ENCODE measurements around the gene PTPN1. TPM values are rescaled to one million over a fixed set of nuclear protein-coding genes. Genes with fewer than 3 reads are reported as not detected.
A peak's percentile ranks its signal among the peaks of the same experiment; 100 is the strongest.

The PTPN1 gene
- total RNA-seq, result 10 to 100 TPM; 62.5 to 74.7 TPM

GRCh38 chr20:50509923-50510705, at the start of gene PTPN1:
Gene PTPN1, plus strand, starts transcription at chr20:50510383. Its CDS starts 145 bp downstream, at chr20:50510528.
- DNase-seq, result peak; percentile 99
- no peaks in the 10 kb centered on the region for H3K27me3 Mint-ChIP-seq
- peaks cover 41% of the 10 kb centered on the region for H3K4me1 Mint-ChIP-seq
- peak; percentile 90 for ATAC-seq
- H3K4me3 Mint-ChIP-seq, result peak within 1 kb of the TSS; percentile 95
- peak within 1 kb of the TSS; percentile 81 for H3K27ac Mint-ChIP-seq
- H3K36me3 Mint-ChIP-seq, result peaks cover 22% of the 10 kb centered on the region
- no peaks in the 10 kb centered on the region for H3K9me3 Mint-ChIP-seq (ENCODE audit: low read depth)
- CTCF ChIA-PET, result interaction anchor here (1.0 to 6.8 kb wide), 15 partner anchors 7 to 331 kb away, joined by 3 to 40 read pairs (median 5); partner anchors contain the start of gene CEBPB

- peaks cover 27% of the 10 kb centered on the region for H3K27me3 Mint-ChIP-seq
- peak; percentile 88 for ATAC-seq
- no peak overlapping the region for H3K4me3 Mint-ChIP-seq
- DNase-seq, result peak; percentile 87
- H3K9me3 Mint-ChIP-seq (ENCODE audit: low read depth), result no peaks in the 10 kb centered on the region
- H3K36me3 Mint-ChIP-seq, result no peaks in the 10 kb centered on the region
- peaks cover 24% of the 10 kb centered on the region for H3K4me1 Mint-ChIP-seq
- CTCF ChIA-PET, result interaction anchor here (0.7 to 9.0 kb wide), 10 partner anchors 10 to 368 kb away, joined by 3 to 154 read pairs (median 4); partner anchors contain the start of gene CEBPB
- H3K27ac Mint-ChIP-seq, result no peak overlapping the region
Observed at GRCh38 chr20:50460608-50461267, 49.4 kb upstream of the PTPN1 start.

- Mint-ChIP-seq H3K4me1 (peaks cover 16% of the 10 kb centered on the region), H3K36me3 (no peaks in the 10 kb centered on the region), H3K4me3 (no peak overlapping the region), H3K27ac (no peak overlapping the region), H3K9me3 (ENCODE audit: low read depth) (no peaks in the 10 kb centered on the region), H3K27me3 (peaks cover 24% of the 10 kb centered on the region)
- no peak for ATAC-seq
- DNase-seq, result no peak
- CTCF ChIA-PET, result interaction anchor here (0.6 to 9.0 kb wide), 11 partner anchors 10 to 342 kb away, joined by 3 to 154 read pairs (median 5); partner anchors contain the start of gene CEBPB
Observed at GRCh38 chr20:50462093-50462690, 48.0 kb upstream of the PTPN1 start.

GRCh38 chr20:50464026-50464724, 46.0 kb upstream of the PTPN1 start:
- Mint-ChIP-seq H3K4me1 (peaks cover 16% of the 10 kb centered on the region), H3K36me3 (no peaks in the 10 kb centered on the region), H3K9me3 (ENCODE audit: low read depth) (no peaks in the 10 kb centered on the region), H3K27ac (no peak overlapping the region), H3K27me3 (peaks cover 15% of the 10 kb centered on the region), H3K4me3 (peak overlapping the region; percentile 19)
- DNase-seq (peak; percentile 75), ATAC-seq (peak; percentile 82)
- CTCF ChIA-PET, result interaction anchor here (0.5 to 9.0 kb wide), 36 partner anchors 8 to 348 kb away, joined by 3 to 154 read pairs (median 4); partner anchors contain the start of gene CEBPB

GRCh38 chr20:50464725-50465650, 45.2 kb upstream of the PTPN1 start:
- no peak for ATAC-seq
- no peaks in the 10 kb centered on the region for H3K9me3 Mint-ChIP-seq (ENCODE audit: low read depth)
- CTCF ChIA-PET, result interaction anchor here (0.7 to 9.0 kb wide), 23 partner anchors 8 to 295 kb away, joined by 3 to 154 read pairs (median 5); partner anchors contain the start of gene CEBPB
- peaks cover 16% of the 10 kb centered on the region for H3K4me1 Mint-ChIP-seq
- H3K27me3 Mint-ChIP-seq, result peaks cover 10% of the 10 kb centered on the region
- no peaks in the 10 kb centered on the region for H3K36me3 Mint-ChIP-seq
- no peak for DNase-seq
- no peak overlapping the region for H3K27ac Mint-ChIP-seq
- no peak overlapping the region for H3K4me3 Mint-ChIP-seq

GRCh38 chr20:50467174-50467573, 43.0 kb upstream of the PTPN1 start:
- Mint-ChIP-seq H3K27me3 (peaks cover 3% of the 10 kb centered on the region), H3K9me3 (ENCODE audit: low read depth) (no peaks in the 10 kb centered on the region), H3K4me3 (no peak overlapping the region), H3K4me1 (peaks cover 27% of the 10 kb centered on the region), H3K27ac (no peak overlapping the region), H3K36me3 (no peaks in the 10 kb centered on the region)
- ATAC-seq (no peak), DNase-seq (no peak)
- CTCF ChIA-PET, result interaction anchor here (1.3 to 9.0 kb wide), 4 partner anchors 94 to 281 kb away, joined by 3 to 154 read pairs (median 4); partner anchors contain the start of gene CEBPB

GRCh38 chr20:50467718-50468356, 42.3 kb upstream of the PTPN1 start:
- Mint-ChIP-seq H3K4me3 (no peak overlapping the region), H3K27me3 (no peaks in the 10 kb centered on the region), H3K27ac (no peak overlapping the region), H3K36me3 (no peaks in the 10 kb centered on the region), H3K4me1 (peaks cover 32% of the 10 kb centered on the region), H3K9me3 (ENCODE audit: low read depth) (no peaks in the 10 kb centered on the region)
- CTCF ChIA-PET, result interaction anchor here (1.2 to 9.0 kb wide), 6 partner anchors 11 to 396 kb away, joined by 3 to 154 read pairs (median 4); partner anchors contain the start of gene CEBPB
- DNase-seq (peak; percentile 57), ATAC-seq (peak; percentile 44)

GRCh38 chr20:50468378-50468798, 41.8 kb upstream of the PTPN1 start:
- Mint-ChIP-seq H3K27me3 (no peaks in the 10 kb centered on the region), H3K4me1 (peaks cover 38% of the 10 kb centered on the region), H3K36me3 (no peaks in the 10 kb centered on the region), H3K27ac (no peak overlapping the region), H3K4me3 (no peak overlapping the region), H3K9me3 (ENCODE audit: low read depth) (no peaks in the 10 kb centered on the region)
- DNase-seq, result no peak
- CTCF ChIA-PET, result interaction anchor here (1.2 to 9.0 kb wide), 6 partner anchors 10 to 397 kb away, joined by 3 to 154 read pairs (median 4); partner anchors contain the start of gene CEBPB
- ATAC-seq, result no peak

- no peaks in the 10 kb centered on the region for H3K27me3 Mint-ChIP-seq
- DNase-seq, result no peak
- H3K36me3 Mint-ChIP-seq, result no peaks in the 10 kb centered on the region
- H3K4me1 Mint-ChIP-seq, result peaks cover 35% of the 10 kb centered on the region
- no peak for ATAC-seq
- H3K4me3 Mint-ChIP-seq, result no peak overlapping the region
- CTCF ChIA-PET, result interaction anchor here (1.0 to 2.3 kb wide), 6 partner anchors 16 to 398 kb away, joined by 3 to 5 read pairs (median 4); partner anchors contain the start of gene CEBPB
- no peaks in the 10 kb centered on the region for H3K9me3 Mint-ChIP-seq (ENCODE audit: low read depth)
- H3K27ac Mint-ChIP-seq, result no peak overlapping the region
Observed at GRCh38 chr20:50469176-50469723, 40.9 kb upstream of the PTPN1 start.

GRCh38 chr20:50469796-50470195, 40.4 kb upstream of the PTPN1 start:
- CTCF ChIA-PET, result interaction anchor here (1.0 to 2.3 kb wide), 4 partner anchors 17 to 279 kb away, joined by 3 to 5 read pairs (median 4); partner anchors contain the start of gene CEBPB
- Mint-ChIP-seq H3K9me3 (ENCODE audit: low read depth) (no peaks in the 10 kb centered on the region), H3K27ac (no peak overlapping the region), H3K27me3 (no peaks in the 10 kb centered on the region), H3K4me3 (no peak overlapping the region), H3K36me3 (no peaks in the 10 kb centered on the region), H3K4me1 (peaks cover 32% of the 10 kb centered on the region)
- ATAC-seq, result no peak
- DNase-seq, result no peak

- no peaks in the 10 kb centered on the region for H3K9me3 Mint-ChIP-seq (ENCODE audit: low read depth)
- CTCF ChIA-PET, result interaction anchor here (0.9 to 2.3 kb wide), 8 partner anchors 13 to 280 kb away, joined by 3 to 6 read pairs (median 4); partner anchors contain the start of gene CEBPB
- peaks cover 34% of the 10 kb centered on the region for H3K4me1 Mint-ChIP-seq
- H3K27me3 Mint-ChIP-seq, result no peaks in the 10 kb centered on the region
- no peak overlapping the region for H3K4me3 Mint-ChIP-seq
- DNase-seq (no peak), ATAC-seq (no peak)
- H3K36me3 Mint-ChIP-seq, result no peaks in the 10 kb centered on the region
- no peak overlapping the region for H3K27ac Mint-ChIP-seq
Observed at GRCh38 chr20:50470264-50470858, 39.8 kb upstream of the PTPN1 start.
